Stimulated activated CD8-positive, alpha-beta memory T cell treated with anti-CD3 and anti-CD28 coated beads, Interleukin-7, amount 100 ng/mL, for 4 hours (primary cell): Measurements from ENCODE around the gene TLR5.

ENCODE experiments used
- DNase-seq, 2 donors: peaks; one replicate each; pipeline ENCODE4 v3.0.0-alpha.2; 2020; ENCODE audit warnings: low read depth in 2 of 2

The TLR5 gene

GRCh38 chr1:223147409-223147808 is 4.4 kb upstream of the TLR5 start:
- no peak for DNase-seq

DNA sequence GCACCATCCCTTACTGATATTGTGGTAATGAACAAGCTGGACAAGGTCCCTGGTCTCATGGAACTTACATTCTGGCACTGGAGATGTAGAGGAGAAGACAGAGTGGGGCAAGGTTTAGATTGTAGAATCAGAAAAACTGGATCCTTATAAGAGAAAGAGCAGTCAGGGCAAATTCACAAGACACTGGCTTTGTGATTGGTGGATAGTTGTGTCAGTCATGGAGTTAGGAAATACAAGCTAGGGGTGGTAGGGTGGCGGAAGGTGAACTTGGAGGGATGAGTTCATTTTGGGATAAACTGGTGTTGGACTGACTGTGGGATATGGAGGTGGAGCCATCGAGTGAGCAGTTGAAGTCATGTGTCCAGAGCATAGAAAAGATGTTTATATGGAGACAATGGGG is 3.7 kb upstream of the TLR5 start:
- no peak for DNase-seq

GRCh38 chr1:223144914-223145313 is 1.9 kb upstream of the TLR5 start:
- no peak for DNase-seq

DNA sequence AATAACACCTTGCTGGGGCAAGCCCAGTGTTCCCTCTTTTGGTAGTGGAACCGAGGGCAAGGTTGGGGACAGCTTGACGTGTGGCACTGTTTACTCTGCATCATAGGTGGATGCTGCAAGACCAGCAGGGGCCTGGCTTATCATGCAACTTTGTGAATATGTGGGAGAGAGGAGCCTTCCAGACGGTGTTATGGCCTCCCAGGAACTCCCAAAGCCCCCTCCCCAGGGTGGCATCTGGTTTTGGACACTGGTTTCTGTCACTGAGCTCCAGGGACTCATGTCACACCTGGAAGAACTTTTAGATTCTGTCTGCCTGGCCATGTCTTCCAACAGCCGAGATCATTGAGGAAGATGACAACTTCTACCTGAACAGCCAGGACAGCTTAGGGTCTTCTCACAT is 1.4 kb upstream of the TLR5 start:
- no peak for DNase-seq

DNA sequence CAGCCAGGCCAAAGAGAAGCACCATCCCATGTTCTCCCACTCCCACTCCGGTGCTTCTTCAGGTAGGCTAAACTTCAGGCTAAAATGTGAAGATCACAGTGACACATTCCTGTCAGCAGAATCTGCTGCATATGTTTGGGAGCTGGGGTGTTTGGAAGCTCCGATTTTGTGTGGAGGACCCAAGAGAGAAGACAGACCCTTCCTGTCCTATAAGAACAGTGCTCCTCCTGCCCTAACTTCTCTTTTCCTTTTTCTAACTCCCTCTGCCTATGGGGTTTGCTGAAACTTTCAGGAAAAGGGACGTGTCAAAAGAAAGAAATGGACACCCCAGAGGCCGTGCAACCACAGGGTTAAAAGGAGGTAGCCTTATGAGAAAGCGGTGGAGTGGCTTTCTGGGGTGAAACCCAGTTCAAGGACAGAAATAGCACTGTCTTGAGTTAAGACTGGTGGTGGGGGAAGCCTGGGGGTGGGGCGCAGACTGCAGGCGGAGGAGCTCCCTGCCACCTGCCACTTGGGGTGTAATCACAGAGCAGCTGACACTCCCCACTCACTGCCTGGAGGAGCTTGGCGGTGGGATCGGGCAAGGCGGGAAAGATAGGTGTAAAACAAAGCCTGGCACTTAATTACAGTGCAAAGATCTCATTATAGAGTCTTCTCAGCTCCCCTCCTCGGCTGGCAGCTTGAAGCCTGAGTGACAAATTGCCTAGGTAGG is 645 bp upstream of the TLR5 start:
- DNase-seq: peak in 1 of 2 donors; percentile 25

GRCh38 chr1:223142269-223142668 is 779 bp downstream of the TLR5 start:
- no peak for DNase-seq

DNA sequence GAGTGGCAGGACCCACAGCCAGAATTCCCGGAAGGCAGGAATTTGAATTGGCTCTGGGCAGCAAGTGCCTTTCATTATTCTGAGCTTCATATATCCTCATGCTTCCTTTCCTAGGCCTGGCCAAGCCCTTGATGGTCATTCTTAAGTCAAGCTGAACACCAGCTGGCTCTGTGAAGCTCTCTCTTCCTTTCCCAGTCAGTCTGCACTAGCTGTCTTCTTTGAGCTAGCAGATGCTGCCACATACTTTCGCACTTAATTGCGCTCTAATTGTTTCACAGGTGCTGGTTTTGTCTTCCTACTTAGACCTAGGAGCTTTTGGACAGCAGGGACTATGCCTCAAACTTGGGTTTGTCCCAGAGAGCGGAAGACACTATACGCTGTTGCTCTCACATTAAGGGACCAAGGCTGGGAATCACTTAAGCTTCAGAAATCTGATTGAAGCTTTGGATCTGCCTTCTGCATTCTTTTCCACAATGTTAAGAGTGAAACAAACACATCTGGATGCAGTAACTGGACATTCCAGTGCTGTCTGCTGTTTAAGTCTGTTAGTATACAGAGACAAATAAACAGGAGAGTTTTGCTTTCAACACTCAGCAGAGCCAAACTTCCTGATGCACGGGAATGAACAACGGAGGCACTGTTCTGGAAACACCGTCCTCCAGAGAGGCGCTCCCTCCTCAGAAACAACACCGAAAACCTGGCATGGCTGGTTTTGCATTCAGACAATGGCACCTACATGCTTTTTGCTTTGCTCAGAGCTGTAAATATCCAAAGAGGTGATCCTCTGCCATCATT is 2.2 kb downstream of the TLR5 start:
- DNase-seq: no peak

DNA sequence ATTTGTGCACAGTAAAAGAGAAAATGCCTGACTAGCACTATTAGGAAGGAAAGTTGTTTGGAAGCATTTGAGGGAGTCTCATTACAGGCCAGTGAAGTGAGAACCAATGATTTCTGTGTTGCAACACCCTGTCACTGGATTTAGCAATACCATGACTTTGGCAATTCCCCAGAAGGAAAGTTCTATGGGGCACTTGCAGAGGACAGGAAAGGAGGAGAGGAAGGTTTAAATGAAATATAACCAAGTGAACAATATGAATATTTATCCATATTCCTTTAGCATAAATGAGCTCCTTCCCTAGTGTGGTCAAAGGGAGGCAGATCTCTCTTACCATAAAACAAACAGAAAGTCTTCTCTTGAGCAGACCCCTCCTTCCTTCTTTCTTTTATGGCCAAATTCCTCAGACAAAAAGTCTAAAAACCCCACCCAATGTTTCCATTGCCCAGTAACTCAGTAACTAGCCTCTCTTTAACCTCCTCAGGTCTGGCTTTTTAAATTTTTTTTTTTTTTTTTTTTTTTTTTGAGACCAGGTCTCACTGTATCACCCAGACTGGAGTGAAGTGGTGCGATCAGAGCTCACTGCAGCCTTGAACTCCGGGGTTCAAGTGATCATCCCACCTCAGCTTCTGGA is 5.5 kb downstream of the TLR5 start:
- DNase-seq: no peak

GRCh38 chr1:223136086-223136485 is 7.0 kb downstream of the TLR5 start:
- DNase-seq: no peak

DNA sequence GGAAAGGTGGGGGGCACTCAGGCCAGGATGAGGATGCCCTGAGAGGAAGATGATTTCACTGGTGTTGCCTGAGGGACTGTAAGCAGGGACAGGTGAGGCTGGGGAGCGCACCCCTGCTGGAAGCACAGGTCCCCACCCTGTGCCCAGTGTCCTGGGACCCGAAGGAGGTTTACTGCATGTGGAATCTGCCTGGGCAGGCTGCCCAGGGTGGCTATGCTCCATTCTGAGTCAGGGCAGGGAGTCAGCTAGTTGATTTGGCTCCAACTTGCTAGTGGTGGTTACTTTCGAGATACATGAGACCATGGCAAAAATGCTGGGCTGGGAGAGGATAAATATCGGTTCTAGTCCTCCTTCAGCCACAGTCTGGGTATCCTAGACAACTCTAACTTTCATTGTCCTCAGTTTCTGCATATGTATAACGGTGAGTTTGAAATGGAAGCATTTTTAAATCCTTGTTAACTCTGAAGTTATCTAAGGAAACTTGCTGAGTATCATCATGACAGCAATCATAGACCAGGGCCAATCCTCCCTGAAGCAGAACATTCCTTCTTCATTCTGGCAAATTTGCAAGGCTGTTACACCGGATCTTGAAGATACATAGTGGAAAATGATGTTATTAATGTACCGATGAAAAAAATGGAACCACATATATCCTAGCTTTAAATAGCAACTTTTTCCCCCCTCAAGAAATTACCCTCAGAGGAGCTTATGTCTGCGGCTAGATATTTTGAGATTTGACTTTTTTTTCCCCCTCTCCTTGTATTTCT is 7.7 kb downstream of the TLR5 start:
- DNase-seq: no peak

DNA sequence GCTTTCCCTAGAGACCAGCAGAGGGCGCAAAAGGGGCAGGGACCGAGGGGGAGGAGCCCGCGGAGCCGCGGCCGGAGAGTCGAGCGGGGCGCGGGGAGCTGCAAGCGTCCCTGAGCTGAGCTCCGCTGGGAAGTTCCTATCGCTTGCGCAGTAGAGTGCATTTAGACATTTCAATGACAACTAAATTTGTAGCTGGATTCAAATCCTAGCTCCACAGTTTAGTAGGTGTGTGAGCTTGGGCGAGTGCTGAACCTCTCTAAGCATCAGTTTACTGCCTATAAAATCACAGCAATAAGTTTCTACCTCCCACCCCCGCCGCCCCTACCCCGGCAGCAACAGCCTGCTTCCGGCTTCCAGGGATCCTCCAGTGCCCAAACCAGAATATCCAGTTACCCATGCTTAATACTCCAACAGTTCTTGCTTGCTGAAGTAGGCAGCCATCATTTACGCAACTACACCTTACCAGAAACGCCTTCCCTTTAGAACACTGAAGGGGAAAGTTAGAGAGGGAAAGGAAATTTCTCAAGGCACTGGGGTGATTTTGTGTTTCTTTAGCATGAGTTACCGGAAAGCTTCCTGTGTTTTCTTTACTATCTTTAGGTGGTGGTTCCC is 9.1 kb downstream of the TLR5 start:
- DNase-seq: peak; percentile 63

DNA sequence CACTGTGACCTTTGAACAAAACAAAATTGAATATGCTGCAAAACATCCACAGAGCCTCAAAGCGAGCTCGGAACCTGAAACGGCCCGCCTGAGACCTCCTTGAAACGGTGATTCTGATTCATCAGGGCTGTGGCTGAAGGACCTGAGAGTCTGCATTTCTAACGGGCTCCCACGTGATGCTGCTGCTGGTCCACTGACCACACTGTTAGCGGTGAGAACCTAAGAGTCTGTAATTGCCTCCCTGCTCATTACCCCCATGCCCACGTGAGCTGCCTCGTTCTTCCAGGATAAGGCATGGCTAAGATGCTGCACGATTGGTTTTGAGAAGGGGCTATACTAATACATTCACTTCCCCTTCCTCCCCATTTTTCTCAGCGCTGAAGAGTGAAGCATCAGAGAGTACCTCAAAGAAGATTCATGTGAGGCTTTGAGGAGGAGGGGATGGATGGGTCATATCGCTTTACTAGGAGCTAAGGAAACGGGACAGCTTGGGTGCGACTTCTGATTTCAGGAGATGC is 9.7 kb downstream of the TLR5 start:
- DNase-seq: no peak

- DNase-seq: peak; percentile 12 to 35
Observed at GRCh38 chr1:223129229-223129901, 13.7 kb downstream of the TLR5 start.

- DNase-seq: no peak
Observed at GRCh38 chr1:223126741-223127140, 16.3 kb downstream of the TLR5 start.

- DNase-seq: no peak
Observed at GRCh38 chr1:223125766-223126165, 17.3 kb downstream of the TLR5 start.

DNA sequence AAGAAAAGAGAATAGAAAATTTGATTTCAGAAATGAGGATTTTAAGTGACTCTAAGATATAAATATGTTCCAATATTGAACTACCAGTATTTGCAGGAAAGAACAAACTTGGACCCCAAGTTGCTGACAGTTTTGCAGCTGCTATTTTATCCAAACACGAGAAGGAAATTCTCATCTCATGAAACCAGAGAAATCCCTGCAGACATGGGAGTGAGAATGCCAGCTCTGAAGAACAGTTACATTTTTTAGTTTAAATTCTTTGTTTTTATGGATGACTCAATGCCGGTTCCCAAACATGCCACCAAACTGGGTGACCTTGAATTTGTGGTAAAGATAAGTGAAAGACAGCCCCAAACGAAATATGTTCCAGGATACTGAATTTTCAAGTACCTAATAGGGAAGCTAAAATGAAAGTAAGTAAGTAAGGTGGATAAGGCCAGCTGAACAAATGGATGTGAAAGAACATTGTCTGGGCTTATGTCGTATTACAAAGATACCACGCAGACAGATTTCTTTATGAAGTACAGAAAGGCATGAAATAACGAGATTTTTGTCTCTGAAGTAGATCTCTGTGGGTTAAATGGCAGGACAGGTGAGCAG is 19.9 kb downstream of the TLR5 start:
- DNase-seq: no peak

GRCh38 chr1:223118418-223118817 is 24.6 kb downstream of the TLR5 start:
- no peak for DNase-seq

DNA sequence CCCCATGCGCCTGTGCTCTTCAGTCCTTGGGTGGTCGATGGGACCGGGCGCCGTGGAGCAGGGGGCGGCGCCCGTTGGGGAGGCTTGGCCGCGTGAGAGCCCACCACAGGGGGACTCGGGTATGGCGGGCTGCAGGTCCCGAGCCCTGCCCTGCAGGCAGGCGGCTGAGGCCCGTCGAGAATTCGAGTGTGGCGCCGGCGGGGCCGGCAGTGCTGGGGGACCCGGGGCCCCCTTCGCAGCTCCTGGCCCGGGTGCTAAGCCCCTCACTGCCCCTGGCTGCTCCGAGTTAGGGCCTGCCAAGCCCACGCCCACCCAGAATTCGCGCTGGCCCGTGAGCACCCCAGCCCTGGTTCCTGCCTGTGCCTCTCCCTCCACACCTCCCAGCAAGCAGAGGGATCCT is 26.1 kb downstream of the TLR5 start:
- no peak for DNase-seq

DNA sequence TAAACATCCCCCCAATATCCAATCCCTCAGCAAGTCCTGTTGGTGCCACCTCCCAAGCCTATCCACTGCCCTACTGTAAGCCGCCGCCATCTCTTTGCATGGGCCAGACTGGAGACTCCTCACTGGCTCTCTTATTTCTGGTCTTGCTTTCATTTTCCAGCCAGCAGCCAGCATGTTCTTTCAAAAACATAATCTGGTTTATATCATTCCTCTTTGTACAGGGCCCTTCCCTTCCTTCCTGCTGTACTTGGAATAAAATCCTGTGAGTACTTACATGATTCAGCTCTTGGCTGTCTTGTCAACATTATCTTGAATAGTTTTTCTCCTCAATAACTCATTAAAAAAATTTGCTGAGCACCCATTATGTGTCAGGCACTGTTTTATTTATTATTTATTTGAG is 28.2 kb downstream of the TLR5 start:
- DNase-seq: no peak

- no peak for DNase-seq
Observed at GRCh38 chr1:223110952-223111351, 32.1 kb downstream of the TLR5 start.
